ENCODE measurements around the gene TF.

Gene TF

DNA sequence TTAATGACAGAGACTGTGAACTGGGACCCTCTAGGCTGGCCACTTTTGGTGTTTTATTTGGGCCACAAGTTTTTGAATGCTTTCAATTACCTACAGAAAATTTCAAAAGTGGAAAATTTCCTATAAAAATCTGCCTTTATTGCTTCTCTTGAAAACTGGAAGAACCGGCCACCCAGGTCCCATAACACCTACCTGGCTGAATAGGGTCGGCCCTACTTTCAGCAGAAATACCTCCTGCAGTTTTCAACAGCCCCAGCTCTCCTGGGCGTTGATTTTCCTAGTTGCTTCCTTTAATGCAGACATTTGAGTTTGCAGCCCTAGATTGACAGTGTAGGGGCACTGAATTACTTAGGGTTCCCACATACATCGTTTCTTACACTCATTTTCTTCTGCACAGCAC, 58.7 kb downstream of the TF start:
- Histone ChIP-seq H3K9ac (no peak overlapping the region), H3K27ac (no peak overlapping the region), H3K9me3 (no peaks in the 10 kb centered on the region), H4K20me1 (peaks cover 6% of the 10 kb centered on the region; the same call in 1 of the 2 replicates), H3K4me3 (no peak overlapping the region; the same call in 1 of the 2 replicates), H3K4me2 (peak overlapping the region; percentile 67; the same call in 1 of the 2 replicates), H3K27me3 (no peaks in the 10 kb centered on the region), H3K36me3 (peaks cover 23% of the 10 kb centered on the region), H3K4me1 (peaks cover 21% of the 10 kb centered on the region)
- TF ChIP-seq Cebpa-rat (IDR thresholded peaks at IDR 0.05), result no peak

DNA sequence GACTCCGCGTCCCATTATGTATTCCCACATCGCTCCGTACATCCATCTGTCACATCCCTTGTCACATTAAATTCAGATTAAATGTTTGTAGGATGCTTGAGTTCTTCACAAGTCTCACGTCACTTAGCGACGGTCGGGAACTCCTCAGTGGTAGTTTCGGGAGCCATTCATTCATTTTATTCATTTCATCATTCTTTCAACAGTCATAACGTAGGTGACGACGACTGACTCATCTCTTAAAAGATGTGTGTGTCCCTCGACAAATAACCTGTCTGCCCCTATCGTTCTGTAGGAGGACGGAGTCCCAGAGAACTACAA, 59.1 kb downstream of the TF start:
- Histone ChIP-seq H3K4me2 (peak overlapping the region; percentile 67), H3K4me1 (peaks cover 21% of the 10 kb centered on the region), H3K4me3 (peak overlapping the region; percentile 81), H3K27me3 (no peaks in the 10 kb centered on the region), H3K9ac (no peak overlapping the region), H3K27ac (no peak overlapping the region), H3K36me3 (peaks cover 27% of the 10 kb centered on the region), H3K9me3 (no peaks in the 10 kb centered on the region), H4K20me1 (peaks cover 9% of the 10 kb centered on the region; the same call in 1 of the 2 replicates)
- TF ChIP-seq Cebpa-rat (IDR thresholded peaks at IDR 0.05), result no peak

DNA sequence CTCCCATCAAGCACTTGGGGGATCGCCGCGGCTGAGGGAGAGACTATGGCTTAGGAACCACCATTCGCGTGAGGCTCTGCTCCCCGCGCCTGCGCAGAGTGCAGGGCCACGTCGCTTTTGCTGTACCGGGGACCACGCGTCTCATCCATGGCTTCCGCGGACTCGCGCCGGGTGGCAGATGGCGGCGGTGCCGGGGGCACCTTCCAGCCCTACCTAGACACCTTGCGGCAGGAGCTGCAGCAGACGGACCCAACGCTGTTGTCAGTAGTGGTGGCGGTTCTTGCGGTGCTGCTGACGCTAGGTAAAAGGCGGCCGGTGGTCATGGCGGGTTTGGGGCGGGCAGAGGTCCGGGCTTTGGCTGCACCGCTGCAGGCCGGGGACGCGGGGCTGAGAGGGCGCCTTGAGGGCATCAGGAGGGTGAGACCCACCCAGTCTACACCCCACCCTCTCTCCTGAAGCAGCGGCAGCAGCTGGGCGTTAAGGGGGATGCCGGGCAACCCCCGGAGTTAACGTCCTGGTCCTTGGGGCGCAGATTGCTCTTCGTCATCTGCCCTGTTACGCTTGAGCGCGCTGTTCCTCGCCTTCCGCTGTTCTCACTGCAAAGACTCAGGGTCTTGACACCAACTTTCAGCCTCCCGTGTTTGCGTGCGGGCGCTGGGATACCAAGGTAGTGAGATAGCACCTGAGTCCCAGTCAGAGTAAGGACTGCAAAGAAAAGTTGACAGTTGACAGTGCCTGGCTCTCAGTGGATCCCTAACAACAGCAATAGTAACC, 59.7 kb downstream of the TF start, which contains the start of gene SRPRB:
Gene SRPRB, plus strand, starts transcription at position 114 of the 774 bp plus-strand sequence. Its CDS starts 34 bp downstream, at position 148.
- H3K4me3 ChIP-seq, result peak within 1 kb of the TSS; percentile 81
- no peaks in the 10 kb centered on the region for H3K9me3 ChIP-seq
- peaks cover 33% of the 10 kb centered on the region for H3K36me3 ChIP-seq
- H3K27me3 ChIP-seq, result no peaks in the 10 kb centered on the region
- TF ChIP-seq Cebpa-rat (IDR thresholded peaks at IDR 0.05), result no peak
- peak within 1 kb of the TSS; percentile 66 for H3K27ac ChIP-seq
- peak within 1 kb of the TSS; percentile 80 for H3K9ac ChIP-seq
- H3K4me2 ChIP-seq, result peak within 1 kb of the TSS; percentile 89
- H4K20me1 ChIP-seq, result peaks cover 15% of the 10 kb centered on the region; the same call in 1 of the 2 replicates
- H3K4me1 ChIP-seq, result peaks cover 21% of the 10 kb centered on the region

DNA sequence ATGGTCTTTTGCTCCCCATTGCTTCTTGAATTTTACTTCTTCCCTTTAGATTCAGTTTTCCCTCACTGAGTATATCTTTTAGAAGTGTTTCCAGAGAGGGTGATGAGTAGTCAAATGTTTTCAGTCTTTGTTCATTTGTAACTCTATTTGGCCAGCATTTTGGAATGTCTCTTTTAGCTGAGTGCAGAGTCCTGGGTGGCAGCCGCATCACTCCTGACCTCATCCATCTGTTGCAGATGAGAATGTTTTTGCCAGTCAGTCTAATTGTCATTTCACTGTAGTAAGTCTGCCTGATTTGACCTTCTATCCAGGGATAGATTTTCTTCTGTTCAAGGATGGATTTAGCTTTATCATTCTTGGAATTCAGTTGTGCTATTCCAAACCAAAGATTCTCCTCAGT, 66.7 kb downstream of the TF start:
- no peak for TF ChIP-seq Cebpa-rat (IDR thresholded peaks at IDR 0.05)
- H3K27ac ChIP-seq, result no peak overlapping the region
- no peaks in the 10 kb centered on the region for H3K27me3 ChIP-seq
- no peak overlapping the region for H3K9ac ChIP-seq
- peaks cover 91% of the 10 kb centered on the region for H3K36me3 ChIP-seq
- peaks cover under 1% of the 10 kb centered on the region; the same call in 1 of the 2 replicates for H3K4me1 ChIP-seq
- no peak overlapping the region for H3K4me3 ChIP-seq
- no peak overlapping the region for H3K4me2 ChIP-seq
- peaks cover 19% of the 10 kb centered on the region for H4K20me1 ChIP-seq
- H3K9me3 ChIP-seq, result no peaks in the 10 kb centered on the region

DNA sequence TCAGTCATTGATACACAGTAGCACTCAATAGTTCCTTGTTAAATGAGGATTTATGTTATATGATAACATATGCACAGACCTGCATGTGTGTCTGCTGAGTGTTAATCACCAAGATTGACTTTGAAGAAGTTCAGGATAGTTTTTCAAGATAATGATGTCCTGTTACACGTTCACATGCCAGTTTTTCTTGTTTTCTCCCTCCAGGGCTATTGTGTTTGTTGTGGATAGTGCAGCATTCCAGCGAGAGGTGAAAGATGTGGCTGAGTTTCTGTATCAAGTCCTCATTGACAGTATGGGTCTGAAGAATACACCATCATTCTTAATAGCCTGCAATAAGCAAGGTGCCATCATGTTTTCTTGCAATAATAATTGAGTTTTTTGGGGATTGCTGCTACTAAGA, 69.2 kb downstream of the TF start:
- Histone ChIP-seq H3K9ac (no peak overlapping the region), H3K36me3 (peaks cover 85% of the 10 kb centered on the region), H3K9me3 (no peaks in the 10 kb centered on the region), H3K27ac (no peak overlapping the region), H4K20me1 (peaks cover 16% of the 10 kb centered on the region), H3K27me3 (no peaks in the 10 kb centered on the region), H3K4me2 (no peak overlapping the region), H3K4me1 (no peaks in the 10 kb centered on the region), H3K4me3 (no peak overlapping the region)
- TF ChIP-seq Cebpa-rat (IDR thresholded peaks at IDR 0.05), result no peak

DNA sequence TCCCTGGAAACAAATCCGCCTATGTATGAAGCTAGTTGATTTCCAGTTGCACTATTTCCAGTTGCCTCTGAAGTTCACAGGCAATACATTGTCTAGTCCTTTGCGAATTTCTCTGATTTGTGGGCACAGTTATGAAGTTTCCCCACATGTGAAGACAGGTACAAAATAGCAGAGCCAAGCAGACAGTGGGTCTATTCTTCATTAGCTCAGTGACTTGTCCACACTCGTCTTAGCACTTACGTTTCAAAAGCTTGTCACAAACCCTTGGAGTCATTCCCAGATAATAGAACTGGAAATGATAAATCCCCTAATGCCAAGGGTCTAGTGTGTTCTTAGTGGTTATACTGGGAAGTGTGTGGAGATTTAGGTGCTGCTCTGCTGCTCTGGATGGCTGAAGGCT, 73.9 kb downstream of the TF start:
- no peak overlapping the region for H3K4me3 ChIP-seq
- no peak overlapping the region for H3K9ac ChIP-seq
- H3K4me2 ChIP-seq, result no peak overlapping the region
- H3K4me1 ChIP-seq, result peaks cover 38% of the 10 kb centered on the region
- H3K27me3 ChIP-seq, result no peaks in the 10 kb centered on the region
- TF ChIP-seq Cebpa-rat (IDR thresholded peaks at IDR 0.05), result no peak
- H4K20me1 ChIP-seq, result peaks cover 20% of the 10 kb centered on the region
- no peak overlapping the region for H3K27ac ChIP-seq
- H3K9me3 ChIP-seq, result no peaks in the 10 kb centered on the region
- peaks cover 77% of the 10 kb centered on the region for H3K36me3 ChIP-seq

DNA sequence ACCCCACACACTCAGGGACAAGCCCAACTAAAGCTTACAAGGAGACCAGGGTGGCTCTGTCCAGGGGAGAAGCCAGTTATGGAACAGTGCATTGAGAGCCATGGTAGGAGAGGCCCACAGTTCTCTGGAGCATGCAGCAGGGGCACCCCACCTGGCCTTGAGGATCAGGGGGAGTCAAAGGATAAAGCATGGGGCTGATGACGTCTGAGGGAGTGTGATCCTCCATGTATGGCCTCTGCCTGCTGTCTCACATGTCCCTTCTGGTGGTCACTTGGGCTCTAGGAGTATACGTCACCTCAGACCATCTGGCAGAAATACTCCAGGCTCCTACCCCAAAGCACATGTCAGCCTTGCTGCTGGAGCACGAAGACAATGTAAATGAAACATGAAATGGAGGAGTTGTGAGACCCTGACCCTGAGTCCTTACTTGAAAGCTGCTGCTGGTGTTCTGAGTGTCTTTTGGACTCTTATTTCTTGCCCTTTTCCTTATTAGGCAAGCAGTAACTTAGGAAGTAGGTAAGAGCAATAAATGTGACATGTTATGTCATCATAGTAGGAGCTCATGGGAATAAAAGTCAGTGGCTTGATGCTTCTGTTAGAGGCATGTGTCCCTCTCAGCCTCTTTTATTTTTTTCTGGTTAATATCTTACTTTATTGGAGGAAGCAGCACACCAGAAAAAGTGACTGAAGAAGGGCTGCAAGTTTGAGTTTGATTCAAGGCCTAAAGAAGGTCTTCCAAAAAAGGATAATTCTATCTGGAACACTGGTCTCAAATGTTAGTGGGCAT, 74.9 kb downstream of the TF start:
- Histone ChIP-seq H3K27me3 (no peaks in the 10 kb centered on the region), H3K4me1 (peaks cover 38% of the 10 kb centered on the region), H4K20me1 (peaks cover 20% of the 10 kb centered on the region), H3K4me3 (no peak overlapping the region), H3K9me3 (no peaks in the 10 kb centered on the region), H3K36me3 (peaks cover 77% of the 10 kb centered on the region), H3K4me2 (peak overlapping the region; percentile 78), H3K27ac (peak overlapping the region; percentile 54; the same call in 1 of the 2 replicates), H3K9ac (no peak overlapping the region)
- no peak for TF ChIP-seq Cebpa-rat (IDR thresholded peaks at IDR 0.05)

DNA sequence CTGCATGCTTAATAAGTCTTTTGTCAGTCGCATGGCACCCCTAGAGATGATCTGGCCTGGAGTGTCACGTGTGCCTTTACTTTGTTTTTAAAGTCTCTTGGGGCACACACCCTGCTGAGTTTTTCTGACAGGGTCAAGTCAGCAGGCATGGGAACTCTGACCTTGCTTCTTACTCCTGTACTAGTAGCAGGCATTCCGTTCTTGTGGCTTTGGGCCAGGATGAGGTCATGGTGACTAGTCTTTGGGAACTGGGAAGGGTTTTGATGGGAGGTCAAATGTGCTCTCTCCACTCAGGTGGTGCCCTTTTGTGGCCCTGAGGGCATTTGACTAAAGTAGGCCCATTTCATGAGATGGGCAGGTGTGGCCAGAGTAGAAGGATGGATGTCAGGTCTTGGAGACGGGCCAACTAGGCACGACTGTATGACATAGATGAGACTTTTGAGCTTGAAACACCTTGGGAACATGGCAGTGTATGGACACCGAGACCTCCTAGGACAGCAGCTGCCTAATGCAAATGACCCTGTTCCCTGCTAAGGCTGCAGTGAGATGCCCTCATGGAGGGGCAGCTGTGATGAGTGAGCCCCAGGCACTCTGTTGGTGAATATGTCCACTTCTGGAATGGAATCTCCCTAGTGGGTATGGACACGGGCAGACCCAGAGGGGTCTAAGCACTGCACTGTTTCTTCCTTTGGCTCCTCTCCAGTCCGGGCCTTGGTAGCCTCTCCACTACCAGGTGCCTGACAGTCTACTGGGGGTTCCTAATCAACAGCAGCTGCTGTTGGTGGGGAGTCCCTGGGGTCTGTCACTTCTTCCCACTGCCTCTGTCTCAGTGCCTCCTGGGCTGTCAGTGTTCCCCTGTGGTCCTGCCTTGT, 75.8 kb downstream of the TF start:
- Histone ChIP-seq H3K4me3 (no peak overlapping the region), H3K4me2 (peak overlapping the region; percentile 78), H3K9ac (no peak overlapping the region), H3K36me3 (peaks cover 75% of the 10 kb centered on the region), H3K27ac (peak overlapping the region; percentile 54), H4K20me1 (peaks cover 20% of the 10 kb centered on the region), H3K9me3 (no peaks in the 10 kb centered on the region), H3K27me3 (no peaks in the 10 kb centered on the region), H3K4me1 (peaks cover 38% of the 10 kb centered on the region)
- no peak for TF ChIP-seq Cebpa-rat (IDR thresholded peaks at IDR 0.05)

DNA sequence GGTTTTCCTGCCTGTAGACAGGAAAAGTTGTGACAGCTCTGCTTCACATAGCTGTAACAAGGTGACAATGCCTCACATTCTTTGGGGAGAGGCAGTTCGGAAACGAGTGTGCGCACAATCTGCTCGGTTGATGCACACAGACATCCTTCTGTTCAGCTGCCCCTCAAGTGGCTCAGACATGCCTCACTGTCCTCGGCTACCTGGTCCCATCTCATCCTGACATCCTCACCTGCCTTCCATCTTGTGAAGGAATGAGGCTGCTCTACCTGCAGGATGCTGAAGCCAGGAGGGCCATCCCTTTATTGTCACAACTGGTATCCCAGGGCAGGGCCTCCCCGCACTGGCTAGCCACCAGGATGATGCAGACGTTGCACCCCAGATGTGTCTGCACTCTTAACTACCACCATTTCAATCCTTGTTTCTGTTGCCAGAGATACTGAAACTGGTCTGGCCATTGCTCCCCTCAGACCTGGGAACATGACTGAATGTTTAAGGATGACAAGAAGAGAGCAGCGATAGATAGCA, 78.8 kb downstream of the TF start:
- TF ChIP-seq Cebpa-rat (IDR thresholded peaks at IDR 0.05), result no peak
- Histone ChIP-seq H3K9me3 (no peaks in the 10 kb centered on the region), H4K20me1 (peaks cover 20% of the 10 kb centered on the region)

More for the DNA sequence above, 78.8 kb downstream of the TF start:
- Histone ChIP-seq H3K4me3 (no peak overlapping the region), H3K9ac (no peak overlapping the region), H3K4me1 (peaks cover 48% of the 10 kb centered on the region), H3K4me2 (no peak overlapping the region), H3K27ac (no peak overlapping the region), H3K27me3 (no peaks in the 10 kb centered on the region), H3K36me3 (peaks cover 52% of the 10 kb centered on the region)

All from BLaER1 (cell line).